ENCODE measurements around the gene MTFR1L. TPM values are rescaled to one million over a fixed set of nuclear protein-coding genes. Genes with fewer than 3 reads are reported as not detected.

MTFR1L gene
- total and polyA plus RNA-seq, 2 donors (not counting 1 experiment from before 2014, with no cell fraction given) = 38.3 to 56.0 TPM

DNA sequence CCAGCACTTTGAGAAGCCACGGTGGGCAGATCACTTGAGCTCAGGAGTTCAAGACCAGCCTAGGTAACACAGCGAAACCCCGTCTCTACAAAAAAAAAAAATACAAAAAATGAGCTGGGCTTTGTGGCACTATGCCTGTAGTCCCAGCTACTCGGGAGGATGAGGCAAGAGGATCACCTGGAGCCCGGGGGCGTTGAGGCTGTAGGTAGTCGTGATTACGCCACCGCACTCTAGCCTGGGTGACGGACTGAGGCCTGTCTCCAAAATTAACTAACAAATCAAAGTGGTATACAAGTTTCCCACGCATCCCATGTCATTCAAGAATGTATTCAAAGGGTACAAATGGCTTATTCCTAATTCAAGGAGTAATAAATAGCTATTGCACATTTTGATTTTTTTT lies 37.1 kb downstream of the MTFR1L start:
- Histone ChIP-seq H3K36me3 (ENCODE audit: control insufficient read depth, insufficient read depth, low read length) (no peaks in the 10 kb centered on the region), H3K27me3 (ENCODE audit: control insufficient read depth, insufficient read depth, low read length) (no peaks in the 10 kb centered on the region), H3K4me3 (replicated peaks in 1 of 4; ENCODE audit: control extremely low read depth in 1 of 4, insufficient read depth in 1 of 4, low read depth in 3 of 4, low read length in 4 of 4) (no peak overlapping the region), H3K79me2 (ENCODE audit: control insufficient read depth, insufficient read depth, low read length) (peaks cover 5% of the 10 kb centered on the region), H3K27ac (ENCODE audit: insufficient read depth, low read length) (no peak overlapping the region), H3K4me2 (ENCODE audit: extremely low read depth, insufficient read depth, low read length) (no peak overlapping the region), H4K20me1 (ENCODE audit: control insufficient read depth, extremely low read depth, insufficient read depth, low read length) (no peaks in the 10 kb centered on the region), H3K9me3 (ENCODE audit: control insufficient read depth, insufficient read depth, low read depth, low read length) (no peaks in the 10 kb centered on the region), H3K9ac (ENCODE audit: insufficient read depth, low read length) (no peak overlapping the region), H2AFZ (ENCODE audit: low read length) (no peak overlapping the region), H3K4me1 (ENCODE audit: control insufficient read depth, extremely low read depth, insufficient read depth, low read length) (peaks cover 4% of the 10 kb centered on the region)
- no peak for DNase-seq (ENCODE audit: low read depth in 2 of 2)
- TF ChIP-seq EZH2 (IDR thresholded peaks at IDR 0.05; ENCODE audit: low read length, missing control alignments) = no peak
- TF ChIP-seq, protein P1, sequence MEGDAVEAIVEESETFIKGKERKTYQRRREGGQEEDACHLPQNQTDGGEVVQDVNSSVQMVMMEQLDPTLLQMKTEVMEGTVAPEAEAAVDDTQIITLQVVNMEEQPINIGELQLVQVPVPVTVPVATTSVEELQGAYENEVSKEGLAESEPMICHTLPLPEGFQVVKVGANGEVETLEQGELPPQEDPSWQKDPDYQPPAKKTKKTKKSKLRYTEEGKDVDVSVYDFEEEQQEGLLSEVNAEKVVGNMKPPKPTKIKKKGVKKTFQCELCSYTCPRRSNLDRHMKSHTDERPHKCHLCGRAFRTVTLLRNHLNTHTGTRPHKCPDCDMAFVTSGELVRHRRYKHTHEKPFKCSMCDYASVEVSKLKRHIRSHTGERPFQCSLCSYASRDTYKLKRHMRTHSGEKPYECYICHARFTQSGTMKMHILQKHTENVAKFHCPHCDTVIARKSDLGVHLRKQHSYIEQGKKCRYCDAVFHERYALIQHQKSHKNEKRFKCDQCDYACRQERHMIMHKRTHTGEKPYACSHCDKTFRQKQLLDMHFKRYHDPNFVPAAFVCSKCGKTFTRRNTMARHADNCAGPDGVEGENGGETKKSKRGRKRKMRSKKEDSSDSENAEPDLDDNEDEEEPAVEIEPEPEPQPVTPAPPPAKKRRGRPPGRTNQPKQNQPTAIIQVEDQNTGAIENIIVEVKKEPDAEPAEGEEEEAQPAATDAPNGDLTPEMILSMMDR (conservative IDR thresholded peaks at IDR 0.05 in 1 of 2, IDR thresholded peaks at IDR 0.05 in 1 of 2; ENCODE audit: low read depth in 1 of 2, low read length in 2 of 2) = no peak

DNA sequence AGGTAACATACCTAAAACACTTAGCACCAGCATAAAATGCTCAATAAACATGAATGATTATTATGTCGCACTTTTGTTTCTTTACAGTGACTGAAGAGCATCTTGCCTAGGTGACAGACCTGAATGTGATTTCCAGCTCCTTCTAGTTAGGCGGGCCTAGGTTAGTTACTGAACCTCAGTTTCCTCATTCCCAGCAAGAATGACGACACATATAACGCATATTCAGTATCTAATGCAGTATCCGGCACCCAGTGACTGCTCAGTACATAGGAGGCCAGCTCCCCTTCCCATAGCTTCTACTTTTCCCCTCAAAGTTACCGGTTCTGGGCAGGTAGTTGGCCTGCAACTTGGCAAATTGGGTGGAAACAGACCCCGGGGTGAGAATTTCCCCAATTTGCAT lies 38.7 kb downstream of the MTFR1L start:
- no peaks in the 10 kb centered on the region for H3K9me3 ChIP-seq (ENCODE audit: control insufficient read depth, insufficient read depth, low read depth, low read length)
- peaks cover 5% of the 10 kb centered on the region for H3K79me2 ChIP-seq (ENCODE audit: control insufficient read depth, insufficient read depth, low read length)
- H3K9ac ChIP-seq (ENCODE audit: insufficient read depth, low read length) = peak overlapping the region; percentile 65
- TF ChIP-seq, protein P1 (conservative IDR thresholded peaks at IDR 0.05 in 1 of 2, IDR thresholded peaks at IDR 0.05 in 1 of 2; ENCODE audit: low read depth in 1 of 2, low read length in 2 of 2) = no peak
- no peak for TF ChIP-seq EZH2 (IDR thresholded peaks at IDR 0.05; ENCODE audit: low read length, missing control alignments)
- no peaks in the 10 kb centered on the region for H4K20me1 ChIP-seq (ENCODE audit: control insufficient read depth, extremely low read depth, insufficient read depth, low read length)
- H3K4me3 ChIP-seq (replicated peaks in 1 of 4; ENCODE audit: control extremely low read depth in 1 of 4, insufficient read depth in 1 of 4, low read depth in 3 of 4, low read length in 4 of 4) = peak overlapping the region; percentile 73 to 84 (median 76)
- no peaks in the 10 kb centered on the region for H3K27me3 ChIP-seq (ENCODE audit: control insufficient read depth, insufficient read depth, low read length)
- DNase-seq (ENCODE audit: low read depth in 2 of 2) = no peak
- H3K4me1 ChIP-seq (ENCODE audit: control insufficient read depth, extremely low read depth, insufficient read depth, low read length) = peaks cover 4% of the 10 kb centered on the region
- no peak overlapping the region for H3K27ac ChIP-seq (ENCODE audit: insufficient read depth, low read length)
- peaks cover 5% of the 10 kb centered on the region for H3K36me3 ChIP-seq (ENCODE audit: control insufficient read depth, insufficient read depth, low read length)
- peak overlapping the region; percentile 96 for H2AFZ ChIP-seq (ENCODE audit: low read length)
- H3K4me2 ChIP-seq (ENCODE audit: extremely low read depth, insufficient read depth, low read length) = peak overlapping the region; percentile 98

DNA sequence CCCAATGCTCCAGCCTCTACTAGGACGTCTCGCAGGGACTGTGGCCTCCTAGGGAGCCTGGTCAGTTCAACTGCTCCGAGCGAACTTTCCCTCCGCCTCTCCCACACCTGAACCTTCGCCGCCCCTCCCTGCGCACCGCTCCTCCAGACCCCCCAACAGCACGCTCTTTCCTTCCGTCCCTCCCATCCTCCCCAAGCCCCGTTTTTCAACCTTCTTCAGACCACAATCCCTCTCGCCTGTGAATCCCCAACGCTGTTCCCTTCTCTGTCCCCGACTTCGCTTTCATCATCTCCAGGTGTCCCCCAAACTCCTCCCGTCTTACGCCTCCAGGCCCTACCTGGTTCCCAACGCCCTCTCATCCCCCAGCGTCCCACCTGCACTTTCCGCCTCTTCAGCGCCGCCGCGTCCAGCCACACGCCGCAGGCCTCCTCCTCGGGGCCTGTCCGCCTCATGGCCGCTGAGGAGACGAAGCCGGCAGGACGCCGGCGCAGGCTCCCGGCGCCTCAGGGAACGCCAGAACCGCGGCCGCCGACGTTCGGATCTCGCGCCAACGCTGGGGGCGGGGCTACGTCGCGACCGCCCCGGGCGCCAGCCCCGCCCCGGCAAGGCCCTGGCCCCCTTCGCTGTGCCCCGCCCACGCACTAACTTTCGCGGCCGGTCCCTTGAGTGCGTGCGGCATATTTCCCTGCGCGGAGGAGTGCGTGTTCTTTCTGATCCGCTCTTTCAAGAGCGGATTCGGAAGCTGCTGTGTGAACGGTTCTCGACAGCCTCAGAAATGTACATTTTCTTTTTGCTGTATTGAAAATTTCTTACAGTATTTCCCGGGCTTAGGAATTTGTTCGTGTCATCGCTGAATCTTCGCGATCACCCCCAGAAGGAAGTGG lies 39.4 kb downstream of the MTFR1L start, which contains the start of gene AUNIP:
Gene AUNIP, minus strand, starts transcription at position 552 of the 884 bp plus-strand sequence. Its CDS starts 100 bp downstream, at position 452.
- H3K9ac ChIP-seq (ENCODE audit: insufficient read depth, low read length) = peak within 1 kb of the TSS; percentile 65
- H3K4me2 ChIP-seq (ENCODE audit: extremely low read depth, insufficient read depth, low read length) = peak within 1 kb of the TSS; percentile 98
- no peaks in the 10 kb centered on the region for H4K20me1 ChIP-seq (ENCODE audit: control insufficient read depth, extremely low read depth, insufficient read depth, low read length)
- peak within 1 kb of the TSS; percentile 73 to 84 (median 76) for H3K4me3 ChIP-seq (replicated peaks in 1 of 4; ENCODE audit: control extremely low read depth in 1 of 4, insufficient read depth in 1 of 4, low read depth in 3 of 4, low read length in 4 of 4)
- DNase-seq (ENCODE audit: low read depth in 2 of 2) = peak; percentile 81 to 84
- H2AFZ ChIP-seq (ENCODE audit: low read length) = peak within 1 kb of the TSS; percentile 96
- TF ChIP-seq, protein P1 (conservative IDR thresholded peaks at IDR 0.05 in 1 of 2, IDR thresholded peaks at IDR 0.05 in 1 of 2; ENCODE audit: low read depth in 1 of 2, low read length in 2 of 2) = no peak
- no peak for TF ChIP-seq EZH2 (IDR thresholded peaks at IDR 0.05; ENCODE audit: low read length, missing control alignments)
- H3K4me1 ChIP-seq (ENCODE audit: control insufficient read depth, extremely low read depth, insufficient read depth, low read length) = peaks cover 4% of the 10 kb centered on the region
- H3K27ac ChIP-seq (ENCODE audit: insufficient read depth, low read length) = peak within 1 kb of the TSS; percentile 89
- H3K79me2 ChIP-seq (ENCODE audit: control insufficient read depth, insufficient read depth, low read length) = peaks cover 5% of the 10 kb centered on the region
- H3K9me3 ChIP-seq (ENCODE audit: control insufficient read depth, insufficient read depth, low read depth, low read length) = no peaks in the 10 kb centered on the region
- H3K27me3 ChIP-seq (ENCODE audit: control insufficient read depth, insufficient read depth, low read length) = no peaks in the 10 kb centered on the region
- peaks cover 5% of the 10 kb centered on the region for H3K36me3 ChIP-seq (ENCODE audit: control insufficient read depth, insufficient read depth, low read length)
